HepG2 (cell line): ENCODE results near the gene SRSF8.

Experiments used
- EZH2 ChIP-seq: conservative IDR thresholded peaks from 2 replicates; pipeline ENCODE4 v1.6.1; 2012; ENCODE audit warnings: mild to moderate bottlenecking, low read depth, low read length, moderate library complexity
- GTF2F1 ChIP-seq: fragments of 150-350 bp; IDR thresholded peaks from 2 replicates; pipeline ENCODE4 v1.6.1; 2014; ENCODE audit warnings: low read length
- KLF16 ChIP-seq, 2 experiments: sonication (generic) in 1 of 2; formaldehyde crosslinking in 1 of 2; IDR thresholded peaks; 2 replicates each; pipeline versions ENCODE4 v1.6.1 to v1.8.0; 2016 to 2023; ENCODE audit warnings: missing genetic modification reagents in 2 of 2, missing compliant biosample characterization in 1 of 2
- PAWR ChIP-seq: sonication (generic); formaldehyde crosslinking; IDR thresholded peaks from 2 replicates; pipeline ENCODE4 v1.4.0; 2020; ENCODE audit warnings: missing genetic modification reagents, mild to moderate bottlenecking, borderline replicate concordance
- REPIN1 ChIP-seq: sonication (generic); formaldehyde crosslinking; IDR thresholded peaks from 2 replicates; pipeline ENCODE4 v1.8.0; 2022; ENCODE audit warnings: missing genetic modification reagents, low read depth, mild to moderate bottlenecking, borderline replicate concordance
- ZEB1 ChIP-seq: IDR thresholded peaks from 2 replicates; pipeline ENCODE4 v1.6.1; 2012; ENCODE audit warnings: mild to moderate bottlenecking, low read depth, inconsistent platforms; ENCODE audit not compliant: insufficient replicate concordance
- TF ChIP-seq, protein P1 (sequence below): sonication (generic); formaldehyde crosslinking; IDR thresholded peaks from 2 replicates; pipeline ENCODE4 v1.4.0; 2020; ENCODE audit warnings: missing genetic modification reagents

GRCh38 chr11:95081412-95081811 is 14.7 kb downstream of the SRSF8 start:
- TF ChIP-seq KLF16 (CRISPR knock-in tag; IDR thresholded peaks at IDR 0.05), result no peak
- TF ChIP-seq PAWR, result no peak
- no peak for TF ChIP-seq GTF2F1
- TF ChIP-seq, protein P1, sequence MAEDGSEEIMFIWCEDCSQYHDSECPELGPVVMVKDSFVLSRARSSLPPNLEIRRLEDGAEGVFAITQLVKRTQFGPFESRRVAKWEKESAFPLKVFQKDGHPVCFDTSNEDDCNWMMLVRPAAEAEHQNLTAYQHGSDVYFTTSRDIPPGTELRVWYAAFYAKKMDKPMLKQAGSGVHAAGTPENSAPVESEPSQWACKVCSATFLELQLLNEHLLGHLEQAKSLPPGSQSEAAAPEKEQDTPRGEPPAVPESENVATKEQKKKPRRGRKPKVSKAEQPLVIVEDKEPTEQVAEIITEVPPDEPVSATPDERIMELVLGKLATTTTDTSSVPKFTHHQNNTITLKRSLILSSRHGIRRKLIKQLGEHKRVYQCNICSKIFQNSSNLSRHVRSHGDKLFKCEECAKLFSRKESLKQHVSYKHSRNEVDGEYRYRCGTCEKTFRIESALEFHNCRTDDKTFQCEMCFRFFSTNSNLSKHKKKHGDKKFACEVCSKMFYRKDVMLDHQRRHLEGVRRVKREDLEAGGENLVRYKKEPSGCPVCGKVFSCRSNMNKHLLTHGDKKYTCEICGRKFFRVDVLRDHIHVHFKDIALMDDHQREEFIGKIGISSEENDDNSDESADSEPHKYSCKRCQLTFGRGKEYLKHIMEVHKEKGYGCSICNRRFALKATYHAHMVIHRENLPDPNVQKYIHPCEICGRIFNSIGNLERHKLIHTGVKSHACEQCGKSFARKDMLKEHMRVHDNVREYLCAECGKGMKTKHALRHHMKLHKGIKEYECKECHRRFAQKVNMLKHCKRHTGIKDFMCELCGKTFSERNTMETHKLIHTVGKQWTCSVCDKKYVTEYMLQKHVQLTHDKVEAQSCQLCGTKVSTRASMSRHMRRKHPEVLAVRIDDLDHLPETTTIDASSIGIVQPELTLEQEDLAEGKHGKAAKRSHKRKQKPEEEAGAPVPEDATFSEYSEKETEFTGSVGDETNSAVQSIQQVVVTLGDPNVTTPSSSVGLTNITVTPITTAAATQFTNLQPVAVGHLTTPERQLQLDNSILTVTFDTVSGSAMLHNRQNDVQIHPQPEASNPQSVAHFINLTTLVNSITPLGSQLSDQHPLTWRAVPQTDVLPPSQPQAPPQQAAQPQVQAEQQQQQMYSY, result no peak
- no peak for TF ChIP-seq REPIN1 (CRISPR knock-in tag)
- no peak for TF ChIP-seq ZEB1
- TF ChIP-seq EZH2, result no peak
